ENCODE data around the gene TMEM53.
A peak's percentile ranks its signal among the peaks of the same experiment; 100 is the strongest.

Gene TMEM53

DNA sequence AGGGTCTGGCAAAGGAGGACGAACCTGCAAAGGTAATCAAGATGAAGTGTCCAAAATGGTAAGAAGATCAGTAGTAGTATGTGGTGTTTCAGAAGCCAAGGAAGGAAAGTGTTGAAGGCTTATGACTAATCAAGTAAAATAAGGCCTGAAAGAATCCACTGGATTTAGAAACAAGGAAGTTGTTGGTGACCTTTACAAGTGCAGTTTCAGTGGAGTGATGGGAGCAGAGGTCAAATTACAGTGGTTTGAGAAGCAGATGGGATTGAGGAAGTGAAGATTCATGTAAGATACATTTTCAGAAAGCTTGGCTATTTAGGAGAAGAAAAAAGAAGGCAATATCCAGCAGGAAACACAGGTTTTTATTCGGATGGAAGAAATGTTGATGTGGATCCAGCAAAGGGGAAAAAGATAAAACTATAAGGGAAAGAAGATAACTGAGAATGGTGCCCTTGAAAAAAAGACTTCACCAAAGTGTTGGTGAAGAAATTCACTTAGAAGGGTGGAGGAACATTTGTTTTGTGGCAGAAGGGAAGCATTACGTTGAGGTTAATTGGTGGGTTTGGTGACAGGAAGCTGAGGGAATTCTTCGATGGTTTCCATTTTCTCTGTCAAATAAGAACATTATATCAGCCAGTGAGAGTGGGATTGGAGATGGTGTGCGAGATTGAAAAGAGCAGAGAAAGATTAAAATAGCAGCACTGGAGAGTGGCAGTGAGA, 2.4 kb upstream of the TMEM53 start:
- no peak overlapping the region for H3K9ac ChIP-seq (ENCODE audit: low read length)
- no peaks in the 10 kb centered on the region for H3K79me2 ChIP-seq (ENCODE audit: low read length)
- no peaks in the 10 kb centered on the region for H3K9me2 ChIP-seq (replicated peaks; ENCODE audit: insufficient read depth, low read length)
- TF ChIP-seq EZH2 (optimal IDR thresholded peaks at IDR 0.05; ENCODE audit: low read depth, low read length) (no peak), EZH2phosphoT487 (IDR thresholded peaks at IDR 0.05; ENCODE audit: low read length) (no peak)
- TF ChIP-seq, protein P1, sequence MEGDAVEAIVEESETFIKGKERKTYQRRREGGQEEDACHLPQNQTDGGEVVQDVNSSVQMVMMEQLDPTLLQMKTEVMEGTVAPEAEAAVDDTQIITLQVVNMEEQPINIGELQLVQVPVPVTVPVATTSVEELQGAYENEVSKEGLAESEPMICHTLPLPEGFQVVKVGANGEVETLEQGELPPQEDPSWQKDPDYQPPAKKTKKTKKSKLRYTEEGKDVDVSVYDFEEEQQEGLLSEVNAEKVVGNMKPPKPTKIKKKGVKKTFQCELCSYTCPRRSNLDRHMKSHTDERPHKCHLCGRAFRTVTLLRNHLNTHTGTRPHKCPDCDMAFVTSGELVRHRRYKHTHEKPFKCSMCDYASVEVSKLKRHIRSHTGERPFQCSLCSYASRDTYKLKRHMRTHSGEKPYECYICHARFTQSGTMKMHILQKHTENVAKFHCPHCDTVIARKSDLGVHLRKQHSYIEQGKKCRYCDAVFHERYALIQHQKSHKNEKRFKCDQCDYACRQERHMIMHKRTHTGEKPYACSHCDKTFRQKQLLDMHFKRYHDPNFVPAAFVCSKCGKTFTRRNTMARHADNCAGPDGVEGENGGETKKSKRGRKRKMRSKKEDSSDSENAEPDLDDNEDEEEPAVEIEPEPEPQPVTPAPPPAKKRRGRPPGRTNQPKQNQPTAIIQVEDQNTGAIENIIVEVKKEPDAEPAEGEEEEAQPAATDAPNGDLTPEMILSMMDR (IDR thresholded peaks at IDR 0.05; ENCODE audit: low read length): no peak
- DNase-seq: no peak
- no peaks in the 10 kb centered on the region for H3K36me3 ChIP-seq (replicated peaks; ENCODE audit: insufficient read depth, low read length)
- no peak overlapping the region for H3K4me3 ChIP-seq (ENCODE audit: low read length)
- H2AFZ ChIP-seq (ENCODE audit: low read length): 0 out of 2 replicates have a peak overlapping the region, but pooled peaks have one; percentile 4
- H3K4me1 ChIP-seq (ENCODE audit: low read length): peaks cover 36% of the 10 kb centered on the region
- peak overlapping the region; percentile 24; the same call in 1 of the 2 replicates for H3K4me2 ChIP-seq (ENCODE audit: low read depth, low read length)
- no peaks in the 10 kb centered on the region for H4K20me1 ChIP-seq (ENCODE audit: insufficient read depth, low read length)
- H3K27me3 ChIP-seq (replicated peaks; ENCODE audit: insufficient read depth, low read length): no peaks in the 10 kb centered on the region
- peak overlapping the region; percentile 47; the same call in 1 of the 2 replicates for H3K27ac ChIP-seq (ENCODE audit: low read length)
- peaks cover 15% of the 10 kb centered on the region; the same call in 1 of the 2 replicates for H3F3A ChIP-seq (ENCODE audit: insufficient read depth, low read length)
- no peaks in the 10 kb centered on the region for H3K9me3 ChIP-seq (replicated peaks; ENCODE audit: insufficient read depth, low read length)

DNA sequence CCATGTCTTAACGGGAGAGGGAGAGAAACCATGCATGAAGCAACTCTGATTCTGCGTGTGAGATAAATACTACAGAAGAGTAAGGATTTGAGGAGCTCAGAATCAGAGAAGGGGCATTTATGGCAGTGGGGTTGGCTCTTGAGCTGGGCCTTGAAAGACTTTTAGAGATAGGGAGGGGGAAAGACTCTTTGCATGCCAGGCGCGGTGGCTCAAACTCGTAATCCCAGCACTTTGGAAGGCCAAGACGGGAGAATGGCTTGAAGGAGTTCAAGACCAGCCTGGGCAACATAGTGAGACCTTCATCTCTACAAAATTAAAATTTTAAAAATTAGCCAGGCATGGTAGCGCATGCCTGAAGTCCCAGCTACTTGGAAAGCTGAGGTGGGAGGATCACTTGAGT, 905 bp upstream of the TMEM53 start:
- Histone ChIP-seq H4K20me1 (ENCODE audit: insufficient read depth, low read length) (no peaks in the 10 kb centered on the region), H3K36me3 (replicated peaks; ENCODE audit: insufficient read depth, low read length) (no peaks in the 10 kb centered on the region), H3K9ac (ENCODE audit: low read length) (peak overlapping the region; percentile 49; the same call in 1 of the 2 replicates), H2AFZ (ENCODE audit: low read length) (peak overlapping the region; percentile 92), H3K27ac (ENCODE audit: low read length) (no peak overlapping the region), H3F3A (ENCODE audit: insufficient read depth, low read length) (peaks cover 22% of the 10 kb centered on the region), H3K4me3 (ENCODE audit: low read length) (peak overlapping the region; percentile 77), H3K9me3 (replicated peaks; ENCODE audit: insufficient read depth, low read length) (no peaks in the 10 kb centered on the region), H3K9me2 (replicated peaks; ENCODE audit: insufficient read depth, low read length) (no peaks in the 10 kb centered on the region), H3K79me2 (ENCODE audit: low read length) (no peaks in the 10 kb centered on the region), H3K27me3 (replicated peaks; ENCODE audit: insufficient read depth, low read length) (no peaks in the 10 kb centered on the region), H3K4me1 (ENCODE audit: low read length) (peaks cover 42% of the 10 kb centered on the region), H3K4me2 (ENCODE audit: low read depth, low read length) (peak overlapping the region; percentile 96)
- DNase-seq: no peak
- TF ChIP-seq EZH2 (optimal IDR thresholded peaks at IDR 0.05; ENCODE audit: low read depth, low read length) (no peak), EZH2phosphoT487 (IDR thresholded peaks at IDR 0.05; ENCODE audit: low read length) (no peak)
- TF ChIP-seq, protein P1 (IDR thresholded peaks at IDR 0.05; ENCODE audit: low read length): no peak

DNA sequence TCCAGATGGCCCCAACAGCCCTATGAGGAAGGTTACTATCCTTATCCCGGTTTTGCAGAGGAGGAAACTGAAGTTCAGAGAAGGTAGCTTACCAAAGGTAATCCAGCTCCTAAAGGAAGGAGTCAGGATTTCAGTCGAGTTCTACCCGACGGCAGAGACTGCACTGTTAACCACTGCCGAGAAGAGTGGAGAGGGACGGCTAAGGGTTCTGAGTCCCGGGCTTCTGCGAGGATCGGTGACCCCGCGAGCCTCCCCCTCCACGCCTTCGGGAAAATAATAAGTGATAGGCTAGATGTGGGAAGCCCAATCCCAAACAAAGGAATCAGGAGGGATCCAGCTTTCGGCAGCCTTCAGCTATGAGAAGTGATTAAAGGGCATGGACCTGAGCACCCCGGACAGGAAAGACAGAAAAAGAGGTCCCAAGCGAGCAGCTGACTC, 587 bp downstream of the TMEM53 start:
- Histone ChIP-seq H3K9ac (ENCODE audit: low read length) (peak overlapping the region; percentile 74; the same call in 1 of the 2 replicates), H3K9me3 (replicated peaks; ENCODE audit: insufficient read depth, low read length) (no peaks in the 10 kb centered on the region), H4K20me1 (ENCODE audit: insufficient read depth, low read length) (no peaks in the 10 kb centered on the region), H3K4me2 (ENCODE audit: low read depth, low read length) (peak overlapping the region; percentile 86), H3K79me2 (ENCODE audit: low read length) (no peaks in the 10 kb centered on the region), H3K27ac (ENCODE audit: low read length) (peak overlapping the region; percentile 72; the same call in 1 of the 2 replicates), H3K4me1 (ENCODE audit: low read length) (peaks cover 42% of the 10 kb centered on the region), H3K4me3 (ENCODE audit: low read length) (peak overlapping the region; percentile 77), H3K9me2 (replicated peaks; ENCODE audit: insufficient read depth, low read length) (no peaks in the 10 kb centered on the region), H3K27me3 (replicated peaks; ENCODE audit: insufficient read depth, low read length) (no peaks in the 10 kb centered on the region), H3F3A (ENCODE audit: insufficient read depth, low read length) (peaks cover 22% of the 10 kb centered on the region), H2AFZ (ENCODE audit: low read length) (peak overlapping the region; percentile 77), H3K36me3 (replicated peaks; ENCODE audit: insufficient read depth, low read length) (no peaks in the 10 kb centered on the region)
- DNase-seq: no peak
- no peak for TF ChIP-seq EZH2 (optimal IDR thresholded peaks at IDR 0.05; ENCODE audit: low read depth, low read length)
- TF ChIP-seq, protein P1 (IDR thresholded peaks at IDR 0.05; ENCODE audit: low read length): no peak
- no peak for TF ChIP-seq EZH2phosphoT487 (IDR thresholded peaks at IDR 0.05; ENCODE audit: low read length)

All from MM.1S (cell line).